ENCODE results near the gene FAAP20.
"Not testable (repeated sequence)": the region's sequence is repeated elsewhere in the genome, so short reads cannot be mapped to it uniquely, and the experiment has no call there.

Gene FAAP20

DNA sequence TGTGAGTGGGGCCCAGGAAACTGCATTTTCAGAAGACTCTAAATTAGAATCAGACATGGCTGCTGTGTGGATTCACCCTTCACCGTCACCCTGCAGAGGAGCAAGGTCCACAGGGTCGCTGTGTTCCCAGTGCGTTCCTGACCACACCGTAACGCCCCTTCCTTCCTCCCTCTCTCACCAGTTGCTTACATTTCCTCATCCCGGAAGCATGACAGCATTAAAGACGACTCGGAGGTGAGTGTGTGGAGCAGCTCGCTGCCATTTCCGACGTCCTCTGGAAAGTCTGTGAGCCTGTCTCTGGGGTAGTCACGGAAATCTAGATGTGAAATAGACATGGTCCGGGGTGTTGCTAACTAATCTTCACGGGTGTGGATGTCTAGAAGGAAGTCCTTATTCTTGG, 45.9 kb downstream of the FAAP20 start:
- no peak overlapping the region for H3K4me3 ChIP-seq (ENCODE audit: low read depth, low read length)
- H3K9me3 ChIP-seq (ENCODE audit: control insufficient read depth, insufficient read depth, low read depth, low read length): no peaks in the 10 kb centered on the region
- peaks cover 4 to 85% of the 10 kb centered on the region in 2 experiments; a peak in 2 of 3 replicates for H3K36me3 ChIP-seq (ENCODE audit: control insufficient read depth in 2 of 2, insufficient read depth in 1 of 2, low read length in 2 of 2)
- POLR2A ChIA-PET: no interaction called here
- TF ChIP-seq ZNF174 (tag by site-specific recombination; IDR thresholded peaks at IDR 0.05) (no peak), SP7 (tag by site-specific recombination; IDR thresholded peaks at IDR 0.05) (no peak), ZFP41 (tag by site-specific recombination; IDR thresholded peaks at IDR 0.05; ENCODE audit: borderline replicate concordance) (no peak), KLF9 (tag by site-specific recombination; IDR thresholded peaks at IDR 0.05; ENCODE audit: low read depth) (no peak), ZNF354C (tag by site-specific recombination; IDR thresholded peaks at IDR 0.05; ENCODE audit: borderline replicate concordance, low read depth) (no peak), ZNF529 (tag by site-specific recombination; IDR thresholded peaks at IDR 0.05; ENCODE audit: insufficient replicate concordance) (no peak), YY1 (tag by site-specific recombination; IDR thresholded peaks at IDR 0.05) (no peak), ZNF146 (tag by site-specific recombination; IDR thresholded peaks at IDR 0.05) (no peak), ZSCAN16 (tag by site-specific recombination; IDR thresholded peaks at IDR 0.05) (no peak), ZNF830 (tag by site-specific recombination; IDR thresholded peaks at IDR 0.05; ENCODE audit: low read depth) (no peak), ZNF175 (tag by site-specific recombination; IDR thresholded peaks at IDR 0.05) (no peak), ZNF560 (tag by site-specific recombination; IDR thresholded peaks at IDR 0.05; ENCODE audit: borderline replicate concordance) (no peak), REPIN1 (tag by site-specific recombination; IDR thresholded peaks at IDR 0.05; ENCODE audit: low read depth) (no peak), ZNF548 (tag by site-specific recombination; IDR thresholded peaks at IDR 0.05) (no peak), ZNF768 (tag by site-specific recombination; IDR thresholded peaks at IDR 0.05) (no peak), GLIS2 (tag by site-specific recombination; IDR thresholded peaks at IDR 0.05) (no peak)
- TF ChIP-seq, protein P1, sequence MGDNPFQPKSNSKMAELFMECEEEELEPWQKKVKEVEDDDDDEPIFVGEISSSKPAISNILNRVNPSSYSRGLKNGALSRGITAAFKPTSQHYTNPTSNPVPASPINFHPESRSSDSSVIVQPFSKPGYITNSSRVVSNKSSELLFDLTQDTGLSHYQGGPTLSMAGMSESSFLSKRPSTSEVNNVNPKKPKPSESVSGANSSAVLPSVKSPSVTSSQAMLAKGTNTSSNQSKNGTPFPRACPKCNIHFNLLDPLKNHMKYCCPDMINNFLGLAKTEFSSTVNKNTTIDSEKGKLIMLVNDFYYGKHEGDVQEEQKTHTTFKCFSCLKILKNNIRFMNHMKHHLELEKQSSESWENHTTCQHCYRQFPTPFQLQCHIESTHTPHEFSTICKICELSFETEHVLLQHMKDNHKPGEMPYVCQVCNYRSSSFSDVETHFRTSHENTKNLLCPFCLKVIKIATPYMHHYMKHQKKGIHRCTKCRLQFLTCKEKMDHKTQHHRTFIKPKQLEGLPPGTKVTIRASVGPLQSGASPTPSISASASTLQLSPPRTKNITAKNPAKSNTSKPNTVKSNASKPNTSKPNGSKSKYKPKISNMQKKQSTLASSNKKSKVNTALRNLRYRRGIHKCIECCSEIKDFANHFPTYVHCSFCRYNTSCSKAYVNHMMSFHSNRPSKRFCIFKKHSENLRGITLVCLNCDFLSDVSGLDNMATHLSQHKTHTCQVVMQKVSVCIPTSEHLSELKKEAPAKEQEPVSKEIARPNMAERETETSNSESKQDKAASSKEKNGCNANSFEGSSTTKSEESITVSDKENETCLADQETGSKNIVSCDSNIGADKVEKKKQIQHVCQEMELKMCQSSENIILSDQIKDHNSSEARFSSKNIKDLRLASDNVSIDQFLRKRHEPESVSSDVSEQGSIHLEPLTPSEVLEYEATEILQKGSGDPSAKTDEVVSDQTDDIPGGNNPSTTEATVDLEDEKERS (tag by site-specific recombination; IDR thresholded peaks at IDR 0.05): no peak
- TF ChIP-seq, protein P2, sequence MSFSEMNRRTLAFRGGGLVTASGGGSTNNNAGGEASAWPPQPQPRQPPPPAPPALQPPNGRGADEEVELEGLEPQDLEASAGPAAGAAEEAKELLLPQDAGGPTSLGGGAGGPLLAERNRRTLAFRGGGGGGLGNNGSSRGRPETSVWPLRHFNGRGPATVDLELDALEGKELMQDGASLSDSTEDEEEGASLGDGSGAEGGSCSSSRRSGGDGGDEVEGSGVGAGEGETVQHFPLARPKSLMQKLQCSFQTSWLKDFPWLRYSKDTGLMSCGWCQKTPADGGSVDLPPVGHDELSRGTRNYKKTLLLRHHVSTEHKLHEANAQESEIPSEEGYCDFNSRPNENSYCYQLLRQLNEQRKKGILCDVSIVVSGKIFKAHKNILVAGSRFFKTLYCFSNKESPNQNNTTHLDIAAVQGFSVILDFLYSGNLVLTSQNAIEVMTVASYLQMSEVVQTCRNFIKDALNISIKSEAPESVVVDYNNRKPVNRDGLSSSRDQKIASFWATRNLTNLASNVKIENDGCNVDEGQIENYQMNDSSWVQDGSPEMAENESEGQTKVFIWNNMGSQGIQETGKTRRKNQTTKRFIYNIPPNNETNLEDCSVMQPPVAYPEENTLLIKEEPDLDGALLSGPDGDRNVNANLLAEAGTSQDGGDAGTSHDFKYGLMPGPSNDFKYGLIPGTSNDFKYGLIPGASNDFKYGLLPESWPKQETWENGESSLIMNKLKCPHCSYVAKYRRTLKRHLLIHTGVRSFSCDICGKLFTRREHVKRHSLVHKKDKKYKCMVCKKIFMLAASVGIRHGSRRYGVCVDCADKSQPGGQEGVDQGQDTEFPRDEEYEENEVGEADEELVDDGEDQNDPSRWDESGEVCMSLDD (tag by site-specific recombination; IDR thresholded peaks at IDR 0.05): no peak
- TF ChIP-seq, protein P3, sequence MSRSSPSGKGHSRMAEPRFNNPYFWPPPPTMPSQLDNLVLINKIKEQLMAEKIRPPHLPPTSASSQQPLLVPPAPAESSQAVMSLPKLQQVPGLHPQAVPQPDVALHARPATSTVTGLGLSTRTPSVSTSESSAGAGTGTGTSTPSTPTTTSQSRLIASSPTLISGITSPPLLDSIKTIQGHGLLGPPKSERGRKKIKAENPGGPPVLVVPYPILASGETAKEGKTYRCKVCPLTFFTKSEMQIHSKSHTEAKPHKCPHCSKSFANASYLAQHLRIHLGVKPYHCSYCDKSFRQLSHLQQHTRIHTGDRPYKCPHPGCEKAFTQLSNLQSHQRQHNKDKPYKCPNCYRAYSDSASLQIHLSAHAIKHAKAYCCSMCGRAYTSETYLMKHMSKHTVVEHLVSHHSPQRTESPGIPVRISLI (tag by site-specific recombination; IDR thresholded peaks at IDR 0.05): no peak
- H3K4me1 ChIP-seq (ENCODE audit: control insufficient read depth, insufficient read depth, low read length): no peaks in the 10 kb centered on the region
- H3K27ac ChIP-seq (ENCODE audit: extremely low read depth, low read depth, low read length): no peak overlapping the region
- CTCF ChIA-PET: interaction anchor here (1.4 to 4.8 kb wide), 2 partner anchors 9 to 26 kb away, joined by 3 to 33 read pairs; no protein-coding TSS in a partner anchor

DNA sequence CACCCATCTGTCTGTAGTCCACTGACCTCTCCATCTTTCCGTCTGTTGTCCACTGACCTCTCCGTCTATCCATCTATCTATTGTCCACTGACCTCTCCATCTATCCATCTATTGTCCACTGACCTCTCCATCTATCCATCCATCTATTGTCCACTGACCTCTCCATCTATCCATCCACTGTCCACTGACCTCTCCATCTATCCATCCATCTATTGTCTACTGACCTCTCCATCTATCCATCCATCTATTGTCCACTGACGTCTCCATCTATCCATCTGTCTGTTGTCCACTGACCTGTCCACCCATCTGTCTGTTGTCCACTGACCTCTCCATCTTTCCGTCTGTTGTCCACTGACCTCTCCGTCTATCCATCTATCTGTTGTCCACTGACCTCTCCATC, 46.7 kb downstream of the FAAP20 start:
- POLR2A ChIA-PET; H3K4me3 ChIP-seq (ENCODE audit: low read depth, low read length); H3K27ac ChIP-seq (ENCODE audit: extremely low read depth, low read depth, low read length); CTCF ChIA-PET; H3K4me1 ChIP-seq (ENCODE audit: control insufficient read depth, insufficient read depth, low read length); H3K9me3 ChIP-seq (ENCODE audit: control insufficient read depth, insufficient read depth, low read depth, low read length): not testable (repeated sequence)
- TF ChIP-seq BCL11A (tag by site-specific recombination; IDR thresholded peaks at IDR 0.05; ENCODE audit: low read depth) (peak; percentile 73; the same call in 1 of the 2 replicates), BCL11B (tag by site-specific recombination; IDR thresholded peaks at IDR 0.05; ENCODE audit: low read depth) (peak; percentile 98)
- peaks cover 4 to 79% of the 10 kb centered on the region in 2 experiments; a peak in 2 of 3 replicates for H3K36me3 ChIP-seq (ENCODE audit: control insufficient read depth in 2 of 2, insufficient read depth in 1 of 2, low read length in 2 of 2)
